COR-L47 (cell line): Measurements from ENCODE around the gene EVC2.
"Not testable (repeated sequence)": the region's sequence is repeated elsewhere in the genome, so short reads cannot be mapped to it uniquely, and the experiment has no call there.

Source experiments
- DNase-seq: peaks from one replicate; lab custom pipeline; 2025; lab: John Stamatoyannopoulos, UW

EVC2 gene

GRCh38 chr4:5746829-5747737, 38.7 kb upstream of the EVC2 start:
- no peak for DNase-seq

- no peak for DNase-seq
Observed at GRCh38 chr4:5746250-5746649, 37.9 kb upstream of the EVC2 start.

- no peak for DNase-seq
Observed at GRCh38 chr4:5742968-5743367, 34.6 kb upstream of the EVC2 start.

GRCh38 chr4:5742388-5742787, 34.0 kb upstream of the EVC2 start:
- no peak for DNase-seq

- DNase-seq = no peak
Observed at GRCh38 chr4:5738061-5738460, 29.7 kb upstream of the EVC2 start.

- DNase-seq = no peak
Observed at GRCh38 chr4:5735463-5735862, 27.1 kb upstream of the EVC2 start.

- DNase-seq = no peak
Observed at GRCh38 chr4:5734853-5735252, 26.5 kb upstream of the EVC2 start.

- DNase-seq = no peak
Observed at GRCh38 chr4:5732158-5732557, 23.8 kb upstream of the EVC2 start.

GRCh38 chr4:5730993-5731990, 22.9 kb upstream of the EVC2 start:
- DNase-seq = no peak

GRCh38 chr4:5730436-5730835, 22.1 kb upstream of the EVC2 start:
- DNase-seq = no peak

GRCh38 chr4:5728412-5728811, 20.1 kb upstream of the EVC2 start:
- DNase-seq = not testable (repeated sequence)

- DNase-seq = no peak
Observed at GRCh38 chr4:5724377-5724776, 16.0 kb upstream of the EVC2 start.

GRCh38 chr4:5722328-5722727, 14.0 kb upstream of the EVC2 start:
- no peak for DNase-seq

- no peak for DNase-seq
Observed at GRCh38 chr4:5721923-5722322, 13.6 kb upstream of the EVC2 start.

GRCh38 chr4:5720980-5721379, 12.6 kb upstream of the EVC2 start:
- DNase-seq = no peak

- no peak for DNase-seq
Observed at GRCh38 chr4:5720157-5720850, 11.9 kb upstream of the EVC2 start.

GRCh38 chr4:5719350-5720055, 11.1 kb upstream of the EVC2 start:
- DNase-seq = no peak

- DNase-seq = no peak
Observed at GRCh38 chr4:5718411-5718810, 10.1 kb upstream of the EVC2 start.

- DNase-seq = no peak
Observed at GRCh38 chr4:5717449-5718158, 9.2 kb upstream of the EVC2 start.

- DNase-seq = no peak
Observed at GRCh38 chr4:5716391-5716790, 8.0 kb upstream of the EVC2 start.

- no peak for DNase-seq
Observed at GRCh38 chr4:5715357-5715756, 7.0 kb upstream of the EVC2 start.
